ENCODE measurements around the gene SKI.

The SKI gene

DNA sequence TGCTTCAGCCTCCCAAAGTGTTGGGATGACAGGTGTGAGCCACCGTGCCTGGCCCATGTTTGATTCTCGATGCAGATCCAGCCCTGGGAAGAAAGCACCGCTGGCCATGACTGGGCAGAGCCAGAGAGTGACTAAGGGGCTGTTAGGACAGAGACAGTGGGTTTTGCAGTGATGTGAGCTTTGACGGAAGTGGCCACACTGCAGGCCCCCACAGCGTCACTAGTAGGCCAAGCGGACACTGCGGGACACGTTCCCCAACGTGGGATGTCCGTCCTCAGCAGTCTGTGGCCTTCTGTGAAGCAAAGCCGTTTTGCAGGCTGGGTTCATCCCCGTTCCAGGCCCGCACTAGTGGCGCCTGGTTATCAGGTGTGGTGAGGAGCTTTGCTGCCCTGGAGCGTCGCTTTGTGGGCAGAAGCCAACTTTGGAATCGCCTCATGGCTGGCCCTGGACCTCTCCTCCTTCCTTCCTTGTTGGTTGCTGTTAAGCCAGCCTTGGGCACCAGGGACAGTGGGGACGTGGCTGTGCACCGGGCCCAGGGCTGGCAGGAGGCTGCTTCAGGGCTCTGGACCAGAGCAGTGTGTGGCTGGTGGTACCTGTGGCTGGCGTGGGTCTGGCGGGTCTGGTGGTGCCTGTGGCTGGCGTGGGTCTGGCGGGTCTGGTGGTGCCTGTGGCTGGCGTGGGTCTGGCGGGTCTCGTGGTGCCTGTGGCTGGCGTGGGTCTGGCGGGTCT, 41.2 kb downstream of the SKI start:
- TF ChIP-seq, protein P1, sequence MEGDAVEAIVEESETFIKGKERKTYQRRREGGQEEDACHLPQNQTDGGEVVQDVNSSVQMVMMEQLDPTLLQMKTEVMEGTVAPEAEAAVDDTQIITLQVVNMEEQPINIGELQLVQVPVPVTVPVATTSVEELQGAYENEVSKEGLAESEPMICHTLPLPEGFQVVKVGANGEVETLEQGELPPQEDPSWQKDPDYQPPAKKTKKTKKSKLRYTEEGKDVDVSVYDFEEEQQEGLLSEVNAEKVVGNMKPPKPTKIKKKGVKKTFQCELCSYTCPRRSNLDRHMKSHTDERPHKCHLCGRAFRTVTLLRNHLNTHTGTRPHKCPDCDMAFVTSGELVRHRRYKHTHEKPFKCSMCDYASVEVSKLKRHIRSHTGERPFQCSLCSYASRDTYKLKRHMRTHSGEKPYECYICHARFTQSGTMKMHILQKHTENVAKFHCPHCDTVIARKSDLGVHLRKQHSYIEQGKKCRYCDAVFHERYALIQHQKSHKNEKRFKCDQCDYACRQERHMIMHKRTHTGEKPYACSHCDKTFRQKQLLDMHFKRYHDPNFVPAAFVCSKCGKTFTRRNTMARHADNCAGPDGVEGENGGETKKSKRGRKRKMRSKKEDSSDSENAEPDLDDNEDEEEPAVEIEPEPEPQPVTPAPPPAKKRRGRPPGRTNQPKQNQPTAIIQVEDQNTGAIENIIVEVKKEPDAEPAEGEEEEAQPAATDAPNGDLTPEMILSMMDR (conservative IDR thresholded peaks at IDR 0.05; ENCODE audit: low read length), result no peak
- H3K4me3 ChIP-seq (ENCODE audit: low read length), result no peak overlapping the region
- no peak for DNase-seq (ENCODE audit: low read depth)

DNA sequence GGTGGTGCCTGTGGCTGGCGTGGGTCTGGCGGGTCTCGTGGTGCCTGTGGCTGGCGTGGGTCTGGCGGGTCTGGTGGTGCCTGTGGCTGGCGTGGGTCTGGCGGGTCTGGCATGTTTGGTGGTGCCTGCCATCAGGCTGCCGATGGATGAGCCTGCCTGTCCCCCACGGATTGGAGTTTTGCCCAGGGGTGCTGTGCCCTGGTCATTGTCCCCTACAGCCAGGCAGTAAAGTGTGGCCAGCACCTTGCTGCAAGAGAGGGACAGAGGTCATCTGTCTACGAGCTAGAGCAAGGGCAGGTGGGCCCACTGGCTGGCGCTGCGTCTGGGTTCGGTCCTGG, 41.8 kb downstream of the SKI start:
- TF ChIP-seq, protein P1 (conservative IDR thresholded peaks at IDR 0.05; ENCODE audit: low read length), result no peak
- no peak overlapping the region for H3K4me3 ChIP-seq (ENCODE audit: low read length)

DNA sequence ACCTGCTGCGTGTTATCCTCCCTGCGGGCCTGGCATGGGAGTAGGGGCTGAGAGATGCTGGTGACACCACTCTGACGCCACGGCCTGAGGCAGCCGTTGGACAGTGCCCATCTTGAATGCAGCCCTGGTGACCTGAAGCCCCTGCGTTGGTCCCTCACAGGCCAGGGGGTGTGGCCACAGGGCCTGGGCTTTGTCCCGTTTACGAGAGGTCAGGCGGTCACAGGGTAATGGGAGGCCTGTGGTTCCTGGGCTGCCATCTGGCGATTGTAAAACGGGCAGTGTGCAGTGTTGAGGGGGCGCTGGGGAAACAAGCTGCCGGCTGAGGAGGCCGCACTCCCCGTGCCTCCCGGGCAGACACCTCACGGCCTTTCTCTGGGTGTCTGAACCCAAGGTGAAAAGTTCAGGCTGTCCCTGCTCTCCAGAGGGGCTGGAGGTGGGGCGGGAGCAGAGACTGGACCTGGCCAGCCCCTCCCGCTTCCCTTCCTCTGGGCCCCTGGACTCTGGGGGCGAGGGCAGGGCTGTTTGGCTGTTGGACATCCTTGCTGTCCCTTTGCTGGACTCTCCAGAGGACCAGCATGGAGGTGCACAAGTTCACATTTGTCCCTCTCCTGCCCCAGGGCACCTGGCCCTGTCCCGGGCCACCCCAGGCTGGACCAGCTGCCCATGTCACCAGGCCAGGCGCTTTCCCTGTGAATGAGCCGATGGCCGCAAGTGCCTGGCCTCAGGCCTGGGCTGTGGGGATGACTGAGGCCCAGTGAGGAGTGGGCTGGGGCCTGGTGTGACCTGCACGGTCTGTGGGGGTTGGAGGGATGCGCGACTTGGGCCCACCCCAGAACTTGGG, 42.4 kb downstream of the SKI start:
- TF ChIP-seq, protein P1 (conservative IDR thresholded peaks at IDR 0.05; ENCODE audit: low read length), result no peak
- DNase-seq (ENCODE audit: low read depth), result no peak

More for the DNA sequence above, 41.8 kb downstream of the SKI start:
- no peak for DNase-seq (ENCODE audit: low read depth)

DNA sequence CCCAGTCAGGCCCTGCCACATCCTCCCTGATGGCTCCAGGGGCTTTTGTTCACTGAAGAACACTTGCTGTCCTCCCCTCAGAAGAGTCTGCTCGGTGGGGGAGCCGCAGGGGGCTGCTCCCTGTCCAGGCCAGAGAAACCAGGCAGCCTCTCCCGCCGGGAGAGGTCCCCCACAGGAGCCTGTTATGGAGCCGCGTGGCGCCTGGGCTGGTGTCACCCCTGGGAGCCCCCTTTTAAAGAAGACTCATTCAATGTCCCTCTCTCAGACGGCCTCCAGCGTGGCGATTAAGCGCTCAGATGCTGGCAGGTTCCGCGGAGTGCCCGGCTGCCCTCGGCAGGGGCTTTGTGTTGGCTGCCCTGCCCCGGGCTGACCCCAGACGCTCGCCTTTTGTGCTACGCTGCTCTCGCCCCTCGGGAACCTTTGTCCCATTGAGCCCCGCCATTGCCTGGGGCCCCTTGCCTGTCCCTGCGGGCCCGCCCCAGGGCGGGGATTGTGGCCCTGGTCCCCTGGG, 43.1 kb downstream of the SKI start:
- no peak for DNase-seq (ENCODE audit: low read depth)
- TF ChIP-seq, protein P1 (conservative IDR thresholded peaks at IDR 0.05; ENCODE audit: low read length), result no peak
- no peak overlapping the region for H3K4me3 ChIP-seq (ENCODE audit: low read length)

More for the DNA sequence above, 42.4 kb downstream of the SKI start:
- no peak overlapping the region for H3K4me3 ChIP-seq (ENCODE audit: low read length)

DNA sequence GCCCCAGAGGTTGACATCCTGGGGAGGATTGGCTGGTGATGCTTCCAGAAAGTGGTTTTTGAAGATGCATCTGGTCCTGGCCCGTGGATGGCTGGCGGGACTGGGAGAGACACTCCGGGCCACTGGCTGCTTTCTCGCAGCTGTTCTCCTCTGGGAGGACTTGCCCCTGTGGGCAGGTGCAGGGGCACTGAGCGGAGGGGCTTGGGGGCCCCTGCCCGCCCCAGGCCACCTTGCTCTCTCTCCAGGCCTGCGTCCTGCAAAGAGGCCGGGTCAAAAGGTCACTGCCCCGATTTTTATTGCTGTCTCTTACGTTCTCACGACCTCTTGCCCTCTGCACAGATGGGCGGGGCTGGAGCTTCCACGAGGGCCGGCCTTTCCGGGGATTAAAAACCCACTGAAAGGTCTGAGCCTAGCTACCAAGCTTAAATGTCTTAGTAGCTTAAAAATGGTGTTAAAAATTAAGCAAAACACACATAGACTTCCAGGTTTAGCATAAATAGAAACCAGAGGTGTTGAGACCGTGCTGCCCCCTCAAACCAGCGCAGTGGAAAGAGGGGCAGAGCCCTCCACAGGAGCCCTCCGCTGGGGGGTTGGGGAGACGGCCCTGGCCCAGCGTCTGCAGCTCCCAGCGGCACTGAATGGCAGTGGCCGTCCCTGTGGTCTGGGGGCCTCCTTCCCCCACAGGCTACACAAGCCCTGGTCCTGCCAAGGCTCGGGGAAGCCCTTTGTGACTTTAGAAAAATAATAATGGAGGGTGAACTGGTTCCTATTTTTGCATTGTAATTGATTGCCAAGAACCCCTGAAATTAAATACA, 43.9 kb downstream of the SKI start:
- DNase-seq (ENCODE audit: low read depth), result no peak
- TF ChIP-seq, protein P1 (conservative IDR thresholded peaks at IDR 0.05; ENCODE audit: low read length), result no peak
- no peak overlapping the region for H3K4me3 ChIP-seq (ENCODE audit: low read length)

DNA sequence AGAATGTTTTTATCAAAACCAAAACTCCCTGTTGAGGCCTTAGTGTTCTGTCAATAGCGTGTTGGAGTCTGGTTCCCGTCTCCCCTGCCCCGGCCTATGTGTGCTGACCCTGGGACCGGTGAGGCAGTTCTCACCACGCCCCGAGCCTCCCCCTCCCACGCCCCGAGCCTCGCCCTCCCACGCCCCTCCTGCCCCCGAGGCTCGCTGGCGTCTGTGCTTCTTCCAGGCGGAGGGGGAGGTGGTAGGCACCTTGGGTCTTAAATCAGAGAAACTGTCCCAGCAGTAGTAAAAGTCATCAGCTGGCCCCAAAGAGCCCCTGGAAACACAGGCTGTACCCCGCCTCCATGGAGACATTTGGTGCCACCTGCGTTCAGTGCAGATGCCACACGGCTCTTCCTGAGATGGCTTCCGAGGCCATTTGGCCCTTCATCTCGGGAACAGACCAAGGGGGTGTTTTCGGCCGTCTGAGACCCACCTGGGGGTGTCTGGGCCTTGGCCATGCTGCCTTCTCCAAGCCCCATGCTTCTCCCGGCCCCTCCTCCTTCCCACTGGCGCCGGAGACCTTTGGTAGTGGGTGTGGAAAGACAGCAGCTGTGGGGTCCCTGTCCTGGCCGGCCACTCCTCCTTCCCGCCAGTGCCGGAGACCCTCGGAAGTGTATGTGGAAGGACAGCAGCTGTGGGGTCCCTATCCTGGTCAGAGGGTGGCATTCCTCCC, 44.7 kb downstream of the SKI start:
- TF ChIP-seq, protein P1 (conservative IDR thresholded peaks at IDR 0.05; ENCODE audit: low read length), result no peak
- H3K4me3 ChIP-seq (ENCODE audit: low read length), result no peak overlapping the region

More for the DNA sequence above, 44.7 kb downstream of the SKI start:
- DNase-seq (ENCODE audit: low read depth), result no peak

All from AG10803 (cell line).